ENCODE data around the gene IGSF21. TPM values are rescaled to one million over a fixed set of nuclear protein-coding genes. Genes with fewer than 3 reads are reported as not detected.

Gene IGSF21
- total RNA-seq, 1 donor, result not detected

GRCh38 chr1:18328803-18329202 is 221.2 kb downstream of the IGSF21 start:
- H3K4me3 ChIP-seq (ENCODE audit: low read depth, low read length), result no peak overlapping the region
- TF ChIP-seq CTCF (IDR thresholded peaks at IDR 0.05; ENCODE audit: insufficient read depth, low read length), result no peak
- DNase-seq (ENCODE audit: low read depth), result no peak

GRCh38 chr1:18329469-18330253 is 222.1 kb downstream of the IGSF21 start:
- no peak for TF ChIP-seq CTCF (IDR thresholded peaks at IDR 0.05; ENCODE audit: insufficient read depth, low read length)
- H3K4me3 ChIP-seq (ENCODE audit: low read depth, low read length), result no peak overlapping the region
- DNase-seq (ENCODE audit: low read depth), result no peak

- H3K4me3 ChIP-seq (ENCODE audit: low read depth, low read length), result no peak overlapping the region
- DNase-seq (ENCODE audit: low read depth), result no peak
- no peak for TF ChIP-seq CTCF (IDR thresholded peaks at IDR 0.05; ENCODE audit: insufficient read depth, low read length)
Measured at GRCh38 chr1:18332576-18332975, 225.0 kb downstream of the IGSF21 start.

GRCh38 chr1:18333220-18333619 is 225.6 kb downstream of the IGSF21 start:
- no peak for TF ChIP-seq CTCF (IDR thresholded peaks at IDR 0.05; ENCODE audit: insufficient read depth, low read length)
- no peak for DNase-seq (ENCODE audit: low read depth)
- no peak overlapping the region for H3K4me3 ChIP-seq (ENCODE audit: low read depth, low read length)

- DNase-seq (ENCODE audit: low read depth), result no peak
- H3K4me3 ChIP-seq (ENCODE audit: low read depth, low read length), result no peak overlapping the region
- no peak for TF ChIP-seq CTCF (IDR thresholded peaks at IDR 0.05; ENCODE audit: insufficient read depth, low read length)
Measured at GRCh38 chr1:18336801-18337200, 229.2 kb downstream of the IGSF21 start.

GRCh38 chr1:18337757-18338156 is 230.2 kb downstream of the IGSF21 start:
- DNase-seq (ENCODE audit: low read depth), result no peak
- H3K4me3 ChIP-seq (ENCODE audit: low read depth, low read length), result no peak overlapping the region
- no peak for TF ChIP-seq CTCF (IDR thresholded peaks at IDR 0.05; ENCODE audit: insufficient read depth, low read length)

- TF ChIP-seq CTCF (IDR thresholded peaks at IDR 0.05; ENCODE audit: insufficient read depth, low read length), result no peak
- H3K4me3 ChIP-seq (ENCODE audit: low read depth, low read length), result no peak overlapping the region
- DNase-seq (ENCODE audit: low read depth), result no peak
Measured at GRCh38 chr1:18339161-18339560, 231.6 kb downstream of the IGSF21 start.

Measured in fibroblast of the aortic adventitia (primary cell).